IMR-90 (cell line): ENCODE results near the gene PBLD. TPM values are rescaled to one million over a fixed set of nuclear protein-coding genes. Genes with fewer than 3 reads are reported as not detected.

Experiments used
- ATAC-seq: fragments of 200-7000 bp; cut with Tn5 transposase; 2 replicates; pipeline ENCODE4 v1.9.1; 2020; ENCODE audit warnings: low read depth, mild to moderate bottlenecking, moderate library complexity
- BruUV-seq: library from RNA; stranded (reverse); fragments of 400-500 nt; replicated peaks from 2 replicates; lab custom pipeline; 2021; lab: Mats Ljungman, UMichigan
- CTCF ChIA-PET: fragments of 300-600 bp; formaldehyde crosslinking; extraction: SDS; loops from one replicate; lab custom pipeline; 2021; ENCODE audit warnings: antibody characterized with exemption; lab: Yijun Ruan, JAX
- POLR2A ChIA-PET: fragments of 300-600 bp; sonication (Branson Sonifier 250); formaldehyde crosslinking; loops from one replicate; lab custom pipeline; 2022; ENCODE audit warnings: antibody characterized with exemption; ENCODE audit not compliant: unreplicated experiment; lab: Charles Lee
- DNase-seq: peaks from one replicate; pipeline ENCODE4 v3.0.0; 2013
- H2AFZ ChIP-seq: replicated peaks from 2 replicates; pipeline ENCODE3; 2013; ENCODE audit warnings: low read length, mild to moderate bottlenecking; ENCODE audit not compliant: poor library complexity
- H2AK5ac ChIP-seq: 2 replicates; pipeline ENCODE4 v1.6.1; 2013; ENCODE audit warnings: low read depth, low read length, inconsistent platforms
- H2AK9ac ChIP-seq: replicated peaks from 2 replicates; pipeline ENCODE3; 2013; ENCODE audit warnings: mild to moderate bottlenecking, low read depth, low read length, moderate library complexity; ENCODE audit not compliant: poor library complexity
- H2BK120ac ChIP-seq: 2 replicates; pipeline ENCODE4 v1.6.1; 2013; ENCODE audit warnings: low read depth, low read length, inconsistent platforms
- H2BK15ac ChIP-seq: 3 replicates; pipeline ENCODE4 v1.6.1; 2013; ENCODE audit warnings: low read depth, low read length, inconsistent platforms
- H2BK20ac ChIP-seq: 2 replicates; pipeline ENCODE4 v1.6.1; 2013; ENCODE audit warnings: low read depth, mild to moderate bottlenecking, inconsistent platforms, low read length, moderate library complexity
- H2BK5ac ChIP-seq: 2 replicates; pipeline ENCODE4 v1.6.1; 2013; ENCODE audit warnings: mild to moderate bottlenecking, low read depth, low read length, inconsistent platforms; ENCODE audit not compliant: poor library complexity, severe bottlenecking
- H3K14ac ChIP-seq: replicated peaks from 2 replicates; pipeline ENCODE4 v1.6.1; 2013; ENCODE audit warnings: low read depth, low read length, inconsistent platforms
- H3K18ac ChIP-seq: 2 replicates; pipeline ENCODE4 v1.6.1; 2013; ENCODE audit warnings: low read depth, low read length, control low read depth
- H3K23ac ChIP-seq: 2 replicates; pipeline ENCODE4 v1.6.1; 2013; ENCODE audit warnings: low read depth, low read length, inconsistent platforms
- H3K27ac ChIP-seq: 2 replicates; pipeline ENCODE4 v1.5.1; 2013; ENCODE audit warnings: mild to moderate bottlenecking, control low read depth, low read length; ENCODE audit not compliant: insufficient read depth
- H3K27me3 ChIP-seq: 2 replicates; pipeline ENCODE4 v1.6.1; 2013; ENCODE audit warnings: low read length; ENCODE audit not compliant: control insufficient read depth, insufficient read depth
- H3K36me3 ChIP-seq: 2 replicates; pipeline ENCODE4 v1.6.1; 2013; ENCODE audit warnings: low read length, mixed read lengths; ENCODE audit not compliant: control insufficient read depth, insufficient read depth
- H3K4ac ChIP-seq: 2 replicates; pipeline ENCODE4 v1.6.1; 2013; ENCODE audit warnings: low read depth, low read length, inconsistent platforms
- H3K4me1 ChIP-seq: 2 replicates; pipeline ENCODE4 v1.6.1; 2013; ENCODE audit warnings: low read length, mixed read lengths; ENCODE audit not compliant: control insufficient read depth, insufficient read depth
- H3K4me2 ChIP-seq: 2 replicates; pipeline ENCODE4 v1.6.1; 2013; ENCODE audit warnings: low read depth, mild to moderate bottlenecking, control low read depth, low read length, moderate library complexity
- H3K4me3 ChIP-seq: 2 replicates; pipeline ENCODE4 v1.5.1; 2013; ENCODE audit warnings: low read depth, mild to moderate bottlenecking, control low read depth, low read length, moderate library complexity; ENCODE audit not compliant: insufficient read depth
- H3K56ac ChIP-seq: 2 replicates; pipeline ENCODE4 v1.6.1; 2013; ENCODE audit warnings: low read length, inconsistent platforms; ENCODE audit not compliant: insufficient read depth; ENCODE audit errors: extremely low read depth
- H3K79me1 ChIP-seq, 2 experiments: 2 replicates each; pipeline ENCODE4 v1.6.1; 2013; ENCODE audit warnings: low read length in 2 of 2, inconsistent platforms in 1 of 2, low read depth in 1 of 2
- H3K9ac ChIP-seq: 2 replicates; pipeline ENCODE4 v1.6.1; 2013; ENCODE audit warnings: low read depth, low read length, control low read depth
- H3K9me1 ChIP-seq: 2 replicates; pipeline ENCODE4 v1.6.1; 2013; ENCODE audit warnings: low read length, inconsistent platforms; ENCODE audit not compliant: insufficient read depth
- H3K9me3 ChIP-seq: 2 replicates; pipeline ENCODE4 v1.6.1; 2013; ENCODE audit warnings: low read length; ENCODE audit not compliant: control insufficient read depth, insufficient read depth
- H4K20me1 ChIP-seq: 2 replicates; pipeline ENCODE4 v1.6.1; 2013; ENCODE audit warnings: low read length, inconsistent platforms; ENCODE audit not compliant: insufficient read depth
- H4K5ac ChIP-seq: 2 replicates; pipeline ENCODE4 v1.6.1; 2013; ENCODE audit warnings: mild to moderate bottlenecking, low read depth, low read length, control low read depth
- H4K8ac ChIP-seq, 2 experiments: 2 replicates each; pipeline ENCODE4 v1.6.1; 2013; ENCODE audit warnings: low read depth in 2 of 2, low read length in 2 of 2, control low read depth in 1 of 2, inconsistent platforms in 1 of 2
- H4K91ac ChIP-seq: 2 replicates; pipeline ENCODE4 v1.6.1; 2013; ENCODE audit warnings: low read depth, low read length, inconsistent platforms; ENCODE audit not compliant: insufficient read depth
- BHLHE40 ChIP-seq: fragments of 150-350 bp; IDR thresholded peaks from 2 replicates; pipeline ENCODE4 v1.6.1; 2016; ENCODE audit warnings: mild to moderate bottlenecking, low read depth, low read length
- CHD1 ChIP-seq: IDR thresholded peaks from 2 replicates; pipeline ENCODE4 v1.6.1; 2012; ENCODE audit warnings: low read depth, low read length, improper control_type of control experiment
- CTCF ChIP-seq: conservative IDR thresholded peaks from 2 replicates; pipeline ENCODE4 v1.5.1; 2012; ENCODE audit warnings: mild to moderate bottlenecking, low read depth, low read length, improper control_type of control experiment
- ELK1 ChIP-seq: fragments of 150-350 bp; IDR thresholded peaks from 2 replicates; pipeline ENCODE4 v1.6.1; 2016; ENCODE audit warnings: low read depth, mild to moderate bottlenecking, low read length, moderate library complexity, borderline replicate concordance
- FOS ChIP-seq: fragments of 150-350 bp; IDR thresholded peaks from 2 replicates; pipeline ENCODE4 v1.6.1; 2016; ENCODE audit warnings: low read depth, low read length
- MAFK ChIP-seq: IDR thresholded peaks from 2 replicates; pipeline ENCODE4 v1.6.1; 2012; ENCODE audit warnings: low read depth, low read length, improper control_type of control experiment
- MXI1 ChIP-seq: IDR thresholded peaks from 2 replicates; pipeline ENCODE4 v1.6.1; 2012; ENCODE audit warnings: low read depth, mild to moderate bottlenecking, low read length, moderate library complexity, borderline replicate concordance
- POLR2A ChIP-seq: IDR thresholded peaks from 2 replicates; pipeline ENCODE4 v1.6.1; 2012; ENCODE audit warnings: mild to moderate bottlenecking, low read depth, low read length
- RAD21 ChIP-seq: IDR thresholded peaks from 2 replicates; pipeline ENCODE4 v1.6.1; 2012; ENCODE audit warnings: low read length, improper control_type of control experiment
- RCOR1 ChIP-seq: IDR thresholded peaks from 2 replicates; pipeline ENCODE4 v1.6.1; 2012; ENCODE audit warnings: mild to moderate bottlenecking, low read length, improper control_type of control experiment; ENCODE audit not compliant: insufficient replicate concordance
- RFX5 ChIP-seq: IDR thresholded peaks from 2 replicates; pipeline ENCODE4 v1.8.0; 2012; ENCODE audit warnings: low read depth, mild to moderate bottlenecking, low read length, moderate library complexity
- SMC3 ChIP-seq: fragments of 150-350 bp; IDR thresholded peaks from 2 replicates; pipeline ENCODE4 v1.6.1; 2016; ENCODE audit warnings: low read depth, mild to moderate bottlenecking, antibody characterized with exemption, low read length, moderate library complexity
- WGBS, 2 experiments: methylation state at CpG; one replicate each; pipeline versions ENCODE4 v1.1.5 to v1.1.7; 2013; ENCODE audit warnings: missing lambda C conversion rate in 2 of 2; ENCODE audit not compliant: insufficient read length in 1 of 2; ENCODE audit errors: extremely low coverage in 2 of 2; 5-methylcytosine and 5-hydroxymethylcytosine counted together
- dilution Hi-C: fragments of 300-500 bp; cut with HindIII; formaldehyde crosslinking; loops from one replicate; pipeline ENCODE4 v1.14.3; 2018; ENCODE audit warnings: low sequenced_read_pairs; ENCODE audit not compliant: unreplicated experiment
- in situ Hi-C: fragments of 300-500 bp; cut with MboI; formaldehyde crosslinking; loops from 3 replicates; pipeline ENCODE4 v1.14.3; 2019; ENCODE audit warnings: low sequenced_read_pairs, inconsistent platforms, mixed read lengths
- intact Hi-C: fragments of 100-400 bp; cut with micrococcal nuclease; formaldehyde crosslinking; loops from 2 replicates; pipeline ENCODE4 v1.10.0; 2022
- polyA plus RNA-seq, 3 experiments: library from polyadenylated mRNA; depleted of rRNA; stranded (reverse); fragments of >200 nt; gene quantifications; 2 replicates each; pipeline ENCODE4 v1.2.3, GENCODE V29; 2012; ENCODE audit warnings: low replicate concordance in 1 of 3
- total RNA-seq: library from RNA; depleted of rRNA; stranded (reverse); fragments of >200 nt; gene quantifications from 2 replicates; pipeline ENCODE4 v1.2.3, GENCODE V29; 2012

The PBLD gene
- total and polyA plus RNA-seq, 2 of the 4 experiments (the other 2 are of a cell fraction) = 3.3 to 5.7 TPM

GRCh38 chr10:68301301-68301700 lies 31.4 kb downstream of the PBLD start:
- intact Hi-C loops = no loop called here

More at GRCh38 chr10:68301301-68301700, 31.4 kb downstream of the PBLD start:
- no peaks in the 10 kb centered on the region for H3K9me1 ChIP-seq
- no peak for TF ChIP-seq BHLHE40
- TF ChIP-seq CTCF = no peak
- TF ChIP-seq SMC3 = no peak
- TF ChIP-seq POLR2A = no peak
- no peak for TF ChIP-seq ELK1
- TF ChIP-seq MAFK = no peak
- TF ChIP-seq RCOR1 = no peak
- no peak for TF ChIP-seq FOS
- no peak for TF ChIP-seq RAD21
- TF ChIP-seq MXI1 = no peak
- no peak for TF ChIP-seq CHD1
- TF ChIP-seq RFX5 = no peak
- H3K4me2 ChIP-seq = no peak overlapping the region
- H3K14ac ChIP-seq = no peak overlapping the region
- H4K20me1 ChIP-seq = no peaks in the 10 kb centered on the region
- no peaks in the 10 kb centered on the region for H3K27me3 ChIP-seq
- H3K79me1 ChIP-seq = no peaks in the 10 kb centered on the region
- H3K56ac ChIP-seq = no peak overlapping the region
- no peak overlapping the region for H4K5ac ChIP-seq
- in situ Hi-C loops (loop anchor here (5.0 kb wide), 1 partner anchor 214 kb away; no protein-coding TSS in a partner anchor), dilution Hi-C loops (no loop called here)
- no peak overlapping the region for H2AK5ac ChIP-seq
- no peak overlapping the region for H2BK15ac ChIP-seq
- no TSS peak for BruUV-seq
- H2BK120ac ChIP-seq = no peak overlapping the region
- POLR2A ChIA-PET = no interaction called here
- peaks cover 4% of the 10 kb centered on the region; the same call in 1 of the 2 replicates for H3K4me1 ChIP-seq
- no CpG with 5 or more reads among the region's 3 CpGs for WGBS, 2 experiments
- DNase-seq = no peak
- no peak overlapping the region for H2AFZ ChIP-seq
- H3K36me3 ChIP-seq = no peaks in the 10 kb centered on the region
- H3K9ac ChIP-seq = no peak overlapping the region
- H3K27ac ChIP-seq = no peak overlapping the region
- no peak overlapping the region for H2BK20ac ChIP-seq
- H2BK5ac ChIP-seq = no peak overlapping the region
- no peak overlapping the region for H3K4ac ChIP-seq
- no peaks in the 10 kb centered on the region for H3K9me3 ChIP-seq
- CTCF ChIA-PET = interaction anchor here (0.6 to 3.4 kb wide), 12 partner anchors 26 to 234 kb away, joined by 3 to 28 read pairs (median 4); partner anchors contain the start of genes ATOH7 and PBLD
- ATAC-seq = no peak
- H4K91ac ChIP-seq = no peak overlapping the region
- no peak overlapping the region for H3K18ac ChIP-seq
- no peak overlapping the region for H2AK9ac ChIP-seq
- no peak overlapping the region for H4K8ac ChIP-seq
- no peak overlapping the region for H3K23ac ChIP-seq
- H3K4me3 ChIP-seq = no peak overlapping the region
